Testis (tissue), 3 donors: ENCODE results near the gene KDM7A. TPM values are rescaled to one million over a fixed set of nuclear protein-coding genes. Genes with fewer than 3 reads are reported as not detected.

ENCODE experiments used
- DNase-seq: peaks from one replicate; pipeline ENCODE4 v3.0.0-alpha.2; 2019
- H3K27ac ChIP-seq, 2 donors: fragments of 200-600 bp; sonication (generic); one replicate each; pipeline ENCODE4 v1.5.1; 2019
- H3K27me3 ChIP-seq: fragments of 200-600 bp; sonication (generic); one replicate; pipeline ENCODE4 v1.5.1; 2019
- H3K36me3 ChIP-seq: fragments of 200-600 bp; sonication (generic); one replicate; pipeline ENCODE4 v1.5.1; 2017; ENCODE audit warnings: low read depth; ENCODE audit errors: missing control alignments
- H3K4me1 ChIP-seq: fragments of 200-600 bp; sonication (generic); one replicate; pipeline ENCODE4 v1.5.1; 2019
- H3K4me3 ChIP-seq, 2 donors: fragments of 200-600 bp; sonication (generic); one replicate each; pipeline ENCODE4 v1.5.1; 2017 to 2019
- H3K9me3 ChIP-seq: fragments of 200-600 bp; sonication (generic); one replicate; pipeline ENCODE4 v1.5.1; 2017
- POLR2A ChIP-seq: fragments of 450-650 bp; IDR thresholded peaks from one replicate; pipeline ENCODE4 v1.6.1; 2017; ENCODE audit warnings: antibody characterized with exemption, mild to moderate bottlenecking, moderate library complexity
- WGBS, 2 donors: methylation state at CpG; one replicate each; pipeline ENCODE4 v1.1.5; 2018; 5-methylcytosine and 5-hydroxymethylcytosine counted together
- intact Hi-C: fragments of 100-400 bp; cut with DNase I; formaldehyde crosslinking; loops from one replicate; pipeline ENCODE4 v1.15.1; 2023; ENCODE audit warnings: low total_unique reads
- polyA plus RNA-seq: library from polyadenylated mRNA; stranded (reverse); fragments of 350-450 nt; fragmentation: Illumina TruSeq; extraction: RNeasy Lipid Tissue Mini Kit (QIAGEN cat#74804); gene quantifications from one replicate; pipeline ENCODE4 v1.2.3, GENCODE V29; 2014; ENCODE audit warnings: low read depth, low replicate concordance; ENCODE audit not compliant: insufficient read depth
- total RNA-seq, 2 donors: library from RNA; depleted of rRNA; stranded (reverse); fragments of >200 nt; gene quantifications; one replicate each; pipeline ENCODE4 v1.2.3, GENCODE V29; 2016
- TF ChIP-seq, protein P1 (sequence below), 3 experiments: fragments of 450-650 bp in 2 of 3; fragments of 200-600 bp in 1 of 3; sonication (generic) in 1 of 3; IDR thresholded peaks; one replicate each; pipeline ENCODE4 v1.5.1; 2016 to 2019; ENCODE audit warnings: antibody characterized with exemption in 3 of 3, mild to moderate bottlenecking in 2 of 3, moderate library complexity in 1 of 3

The KDM7A gene
- total and polyA plus RNA-seq, 3 donors from 2014 or later, result 24.1 to 33.6 (median 24.7) TPM

DNA sequence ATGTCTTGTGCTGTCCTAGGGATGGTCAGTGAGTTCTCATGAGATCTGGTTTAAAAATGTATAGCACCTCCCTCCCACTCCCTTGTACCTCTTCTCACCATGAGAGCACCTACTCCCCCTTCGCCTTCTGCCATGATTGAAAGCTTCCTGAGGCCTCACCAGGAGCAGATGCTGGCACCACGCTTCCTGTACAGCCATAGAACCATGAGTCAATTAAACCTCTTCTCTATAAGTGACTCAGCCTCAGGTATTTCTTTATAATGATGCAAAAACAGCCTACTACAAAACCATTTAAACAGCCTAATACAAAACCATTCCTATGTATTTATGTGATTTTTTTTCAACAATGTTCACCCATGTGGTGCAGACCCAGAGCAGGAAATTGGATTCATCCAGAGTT, 32.0 kb downstream of the KDM7A start:
- Histone ChIP-seq H3K9me3 (no peaks in the 10 kb centered on the region), H3K4me1 (no peaks in the 10 kb centered on the region), H3K27ac (no peak overlapping the region), H3K36me3 (no peaks in the 10 kb centered on the region), H3K27me3 (no peaks in the 10 kb centered on the region), H3K4me3 (no peak overlapping the region)
- intact Hi-C loops, result no loop called here
- WGBS, 2 donors, result 96 to 100% methylated on average over 2 of the region's 2 CpGs
- DNase-seq, result no peak
- TF ChIP-seq, protein P1, sequence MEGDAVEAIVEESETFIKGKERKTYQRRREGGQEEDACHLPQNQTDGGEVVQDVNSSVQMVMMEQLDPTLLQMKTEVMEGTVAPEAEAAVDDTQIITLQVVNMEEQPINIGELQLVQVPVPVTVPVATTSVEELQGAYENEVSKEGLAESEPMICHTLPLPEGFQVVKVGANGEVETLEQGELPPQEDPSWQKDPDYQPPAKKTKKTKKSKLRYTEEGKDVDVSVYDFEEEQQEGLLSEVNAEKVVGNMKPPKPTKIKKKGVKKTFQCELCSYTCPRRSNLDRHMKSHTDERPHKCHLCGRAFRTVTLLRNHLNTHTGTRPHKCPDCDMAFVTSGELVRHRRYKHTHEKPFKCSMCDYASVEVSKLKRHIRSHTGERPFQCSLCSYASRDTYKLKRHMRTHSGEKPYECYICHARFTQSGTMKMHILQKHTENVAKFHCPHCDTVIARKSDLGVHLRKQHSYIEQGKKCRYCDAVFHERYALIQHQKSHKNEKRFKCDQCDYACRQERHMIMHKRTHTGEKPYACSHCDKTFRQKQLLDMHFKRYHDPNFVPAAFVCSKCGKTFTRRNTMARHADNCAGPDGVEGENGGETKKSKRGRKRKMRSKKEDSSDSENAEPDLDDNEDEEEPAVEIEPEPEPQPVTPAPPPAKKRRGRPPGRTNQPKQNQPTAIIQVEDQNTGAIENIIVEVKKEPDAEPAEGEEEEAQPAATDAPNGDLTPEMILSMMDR (IDR thresholded peaks at IDR 0.05), result no peak
- no peak for TF ChIP-seq POLR2A

DNA sequence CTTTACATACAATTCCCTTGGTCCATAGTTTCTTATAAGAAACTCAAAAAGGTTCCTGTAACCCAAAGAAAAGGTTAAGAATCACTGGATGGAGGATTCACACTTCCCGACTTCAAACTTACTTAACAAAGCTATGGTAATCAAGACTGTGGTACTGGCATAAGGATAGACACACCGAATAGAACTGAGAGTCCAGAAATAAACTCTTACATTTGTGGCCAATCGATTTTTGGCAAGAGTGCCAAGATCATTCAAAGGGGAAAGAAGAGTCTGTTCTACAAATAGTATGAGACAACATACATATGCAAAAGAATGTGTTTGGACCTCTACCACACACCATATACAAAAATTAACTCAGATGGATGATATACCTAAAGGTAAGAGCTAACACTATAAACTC, 32.8 kb downstream of the KDM7A start:
- Histone ChIP-seq H3K27ac (no peak overlapping the region), H3K4me1 (no peaks in the 10 kb centered on the region), H3K4me3 (no peak overlapping the region), H3K27me3 (no peaks in the 10 kb centered on the region), H3K9me3 (no peaks in the 10 kb centered on the region), H3K36me3 (no peaks in the 10 kb centered on the region)
- TF ChIP-seq, protein P1 (IDR thresholded peaks at IDR 0.05), result no peak
- no peak for TF ChIP-seq POLR2A
- no peak for DNase-seq
- 78 to 87% methylated on average over 3 of the region's 3 CpGs for WGBS, 2 donors
- intact Hi-C loops, result no loop called here

DNA sequence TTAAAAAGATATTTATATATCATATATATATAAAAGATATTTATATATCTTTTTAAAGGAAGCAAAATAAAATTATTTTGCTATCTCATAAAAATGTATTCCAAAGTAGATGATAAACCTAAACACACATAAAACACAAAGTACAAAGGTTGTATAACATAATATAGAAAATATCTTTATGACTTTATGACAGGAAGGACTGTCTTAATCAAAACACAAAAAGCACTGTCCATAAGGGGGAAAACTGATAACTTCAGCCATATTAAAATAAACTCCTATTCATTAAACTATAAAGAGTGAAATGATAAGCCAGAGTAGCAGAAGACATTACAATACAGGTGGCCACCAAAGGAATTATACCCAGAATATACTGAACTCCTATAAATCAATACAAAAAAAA, 34.8 kb downstream of the KDM7A start:
- no peak for DNase-seq

DNA sequence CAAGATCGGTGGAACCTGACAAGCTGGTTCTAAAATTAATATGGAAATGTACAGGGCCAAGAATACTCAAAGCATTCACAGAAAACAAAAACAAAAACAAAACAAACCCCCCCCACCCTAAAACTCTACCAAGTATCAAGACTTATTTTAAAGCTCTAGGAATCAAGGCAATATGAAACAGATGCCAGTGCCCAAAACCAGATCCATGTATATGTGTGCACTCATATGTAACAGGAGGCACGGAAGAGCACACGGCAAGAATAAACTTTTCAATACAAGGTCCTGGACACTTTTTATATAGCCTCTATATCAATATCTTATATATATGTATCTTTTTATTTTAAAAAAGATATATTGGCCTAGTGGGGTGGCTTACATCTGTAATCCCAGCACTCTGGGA, 35.5 kb downstream of the KDM7A start:
- no peak overlapping the region for H3K4me3 ChIP-seq
- H3K9me3 ChIP-seq, result no peaks in the 10 kb centered on the region
- TF ChIP-seq, protein P1 (IDR thresholded peaks at IDR 0.05), result no peak
- TF ChIP-seq POLR2A, result no peak
- WGBS, 2 donors, result 96 to 97% methylated on average over 3 of the region's 3 CpGs
- no peaks in the 10 kb centered on the region for H3K36me3 ChIP-seq
- H3K27me3 ChIP-seq, result no peaks in the 10 kb centered on the region
- DNase-seq, result no peak
- intact Hi-C loops, result no loop called here
- H3K27ac ChIP-seq, result no peak overlapping the region
- H3K4me1 ChIP-seq, result no peaks in the 10 kb centered on the region

More for the DNA sequence above, 34.8 kb downstream of the KDM7A start:
- Histone ChIP-seq H3K4me1 (no peaks in the 10 kb centered on the region), H3K36me3 (no peaks in the 10 kb centered on the region), H3K9me3 (no peaks in the 10 kb centered on the region), H3K4me3 (no peak overlapping the region), H3K27ac (no peak overlapping the region), H3K27me3 (no peaks in the 10 kb centered on the region)
- TF ChIP-seq POLR2A, result no peak
- TF ChIP-seq, protein P1 (IDR thresholded peaks at IDR 0.05), result no peak
- intact Hi-C loops, result no loop called here

DNA sequence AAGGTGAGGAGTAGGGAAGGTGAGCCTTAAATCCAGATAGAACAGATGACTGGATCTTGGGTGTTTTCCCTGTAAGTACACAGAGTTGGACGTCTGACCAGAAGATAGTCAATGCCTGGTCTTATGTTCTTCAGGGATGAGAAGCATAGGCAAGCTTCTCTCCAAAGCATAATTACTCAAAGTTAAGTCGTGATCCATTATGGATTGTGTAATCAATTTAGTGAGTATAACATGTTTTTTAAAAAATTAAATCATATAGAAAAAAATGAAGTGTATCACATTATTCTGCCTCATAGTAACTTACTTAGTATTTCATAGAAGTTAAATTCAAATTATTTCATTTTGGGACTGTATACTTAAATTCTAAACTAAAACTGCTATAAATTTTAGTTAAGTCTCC, 39.7 kb downstream of the KDM7A start:
- Histone ChIP-seq H3K4me3 (no peak overlapping the region), H3K9me3 (no peaks in the 10 kb centered on the region), H3K27me3 (no peaks in the 10 kb centered on the region), H3K36me3 (no peaks in the 10 kb centered on the region), H3K4me1 (peaks cover 4% of the 10 kb centered on the region), H3K27ac (no peak overlapping the region)
- intact Hi-C loops, result no loop called here
- no peak for TF ChIP-seq POLR2A
- TF ChIP-seq, protein P1 (IDR thresholded peaks at IDR 0.05), result no peak
- no peak for DNase-seq
- 89 to 91% methylated on average over 2 of the region's 2 CpGs for WGBS, 2 donors
